GM12878 (cell line): ENCODE results near the gene HCRTR2. TPM values are rescaled to one million over a fixed set of nuclear protein-coding genes. Genes with fewer than 3 reads are reported as not detected.

Experiments
- ATAC-seq: fragments of 200-7000 bp; cut with Tn5 transposase; 3 replicates; pipeline ENCODE4 v1.9.1; 2020; ENCODE audit warnings: mild to moderate bottlenecking, moderate library complexity
- BruUV-seq: library from RNA; stranded (reverse); fragments of 400-500 nt; replicated peaks from 2 replicates; lab custom pipeline; 2021; lab: Mats Ljungman, UMichigan
- CTCF ChIA-PET: fragments of 300-600 bp; sonication (Branson Sonifier 250); formaldehyde crosslinking; extraction: SDS; loops from one replicate; lab custom pipeline; 2021; ENCODE audit warnings: inconsistent platforms; lab: Yijun Ruan, JAX
- POLR2A ChIA-PET: fragments of 350-600 bp; formaldehyde crosslinking; extraction: SDS; loops from one replicate; lab custom pipeline; 2021; ENCODE audit warnings: inconsistent platforms; lab: Charles Lee
- RAD21 ChIA-PET: fragments of 300-600 bp; sonication (Branson Sonifier 250); formaldehyde crosslinking; loops from one replicate; lab custom pipeline; 2023; ENCODE audit warnings: antibody characterized with exemption; ENCODE audit not compliant: unreplicated experiment; lab: Charles Lee
- SMC1A ChIA-PET: fragments of 300-600 bp; sonication (Branson Sonifier 250); formaldehyde crosslinking; loops from one replicate; lab custom pipeline; 2023; ENCODE audit not compliant: unreplicated experiment, uncharacterized antibody; lab: Charles Lee
- DNase-seq: peaks from one replicate; pipeline ENCODE4 v3.0.0-alpha.2; 2011; ENCODE audit warnings: low read depth, low spot score
- FAIRE-seq: peaks from 3 replicates; lab custom pipeline; 2011; peaks lifted over from hg19 to GRCh38; lab: Jason Lieb, UNC
- H2AFZ ChIP-seq: 2 replicates; pipeline ENCODE4 v1.6.0; 2011; ENCODE audit warnings: low read depth, low read length, control low read depth; ENCODE audit not compliant: control insufficient read depth
- H3K27ac ChIP-seq: 2 replicates; pipeline ENCODE4 v1.5.1; 2011; ENCODE audit warnings: control low read depth; ENCODE audit not compliant: control insufficient read depth, insufficient read depth
- H3K27me3 ChIP-seq, 2 experiments: replicated peaks in 1 of 2; 2 replicates each; pipeline versions ENCODE4 v1.6.0 to v1.6.1; 2011; ENCODE audit warnings: low read length in 1 of 2; ENCODE audit not compliant: control insufficient read depth in 2 of 2, insufficient read depth in 2 of 2
- H3K36me3 ChIP-seq, 2 experiments: 2 replicates each; pipeline ENCODE4 v1.5.1; 2011; ENCODE audit warnings: low read length in 1 of 2; ENCODE audit not compliant: control insufficient read depth in 2 of 2, insufficient read depth in 2 of 2
- H3K4me1 ChIP-seq: 2 replicates; pipeline ENCODE4 v1.6.1; 2011; ENCODE audit warnings: mild to moderate bottlenecking, low read length, moderate library complexity, mixed read lengths; ENCODE audit not compliant: control insufficient read depth, insufficient read depth
- H3K4me2 ChIP-seq: 2 replicates; pipeline ENCODE4 v1.6.0; 2011; ENCODE audit warnings: control low read depth; ENCODE audit not compliant: control insufficient read depth, insufficient read depth
- H3K4me3 ChIP-seq: fragments of 200-600 bp; sonication (generic); 2 replicates; pipeline ENCODE4 v1.5.1; 2016
- H3K79me2 ChIP-seq: 2 replicates; pipeline ENCODE4 v1.6.0; 2011; ENCODE audit warnings: low read length; ENCODE audit not compliant: control insufficient read depth, insufficient read depth
- H3K9ac ChIP-seq: 2 replicates; pipeline ENCODE4 v1.8.0; 2011; ENCODE audit warnings: low read length, control low read depth, mixed read lengths; ENCODE audit not compliant: control insufficient read depth, insufficient read depth
- H3K9me3 ChIP-seq: replicated peaks from 3 replicates; pipeline ENCODE4 v1.5.1; 2011; ENCODE audit warnings: mild to moderate bottlenecking, low read length; ENCODE audit not compliant: control insufficient read depth, insufficient read depth
- H4K20me1 ChIP-seq: 2 replicates; pipeline ENCODE4 v1.6.0; 2011; ENCODE audit not compliant: control insufficient read depth, insufficient read depth
- ASH2L ChIP-seq: fragments of 300-600, 200-600 bp; sonication (generic); IDR thresholded peaks from 2 replicates; pipeline ENCODE4 v1.6.1; 2017; ENCODE audit warnings: low read depth, mild to moderate bottlenecking, borderline replicate concordance
- ATF7 ChIP-seq: fragments of 450-650 bp; IDR thresholded peaks from 2 replicates; pipeline ENCODE4 v1.6.1; 2016; ENCODE audit warnings: low read depth, mild to moderate bottlenecking
- CHD4 ChIP-seq: fragments of 200-600 bp; sonication (generic); IDR thresholded peaks from 2 replicates; pipeline ENCODE4 v1.6.1; 2016; ENCODE audit warnings: mild to moderate bottlenecking
- HCFC1 ChIP-seq: fragments of 150-350 bp; IDR thresholded peaks from 2 replicates; pipeline ENCODE4 v1.6.1; 2014; ENCODE audit warnings: low read length
- HDAC6 ChIP-seq: fragments of 200-600 bp; sonication (generic); IDR thresholded peaks from one replicate; pipeline ENCODE4 v1.8.0; 2017; ENCODE audit warnings: antibody characterized with exemption; ENCODE audit not compliant: unreplicated experiment
- MXI1 ChIP-seq: fragments of 150-350 bp; IDR thresholded peaks from 2 replicates; pipeline ENCODE4 v1.6.1; 2011; ENCODE audit warnings: low read depth, mild to moderate bottlenecking, inconsistent platforms, low read length, improper control_type of control experiment
- NFXL1 ChIP-seq: fragments of 450-650 bp; IDR thresholded peaks from 2 replicates; pipeline ENCODE4 v1.6.1; 2017; ENCODE audit warnings: antibody characterized with exemption, mild to moderate bottlenecking, borderline replicate concordance
- PML ChIP-seq: IDR thresholded peaks from 2 replicates; pipeline ENCODE4 v1.6.1; 2012; ENCODE audit warnings: low read length, inconsistent platforms
- RBBP5 ChIP-seq: fragments of 200-600 bp; sonication (generic); conservative IDR thresholded peaks from 2 replicates; pipeline ENCODE4 v1.6.1; 2016
- RCOR1 ChIP-seq: conservative IDR thresholded peaks from 2 replicates; pipeline ENCODE4 v1.6.1; 2012; ENCODE audit warnings: low read depth, low read length, improper control_type of control experiment
- SKIL ChIP-seq: fragments of 450-650 bp; IDR thresholded peaks from 2 replicates; pipeline ENCODE4 v1.6.1; 2017; ENCODE audit warnings: mild to moderate bottlenecking, low read depth, inconsistent platforms; ENCODE audit not compliant: poor library complexity, severe bottlenecking
- SP1 ChIP-seq: IDR thresholded peaks from one replicate; pipeline ENCODE4 v1.6.1; 2011; ENCODE audit warnings: low read depth, low read length
- SREBF2 ChIP-seq: IDR thresholded peaks from 2 replicates; pipeline ENCODE4 v1.6.1; 2012; ENCODE audit warnings: mild to moderate bottlenecking, low read length
- ZNF217 ChIP-seq: fragments of 450-650 bp; IDR thresholded peaks from 2 replicates; pipeline ENCODE4 v1.6.1; 2017; ENCODE audit warnings: antibody characterized with exemption, mild to moderate bottlenecking
- ZNF274 ChIP-seq: IDR thresholded peaks from one replicate; pipeline ENCODE4 v1.8.0; 2011; ENCODE audit not compliant: insufficient read length, insufficient read depth
- ZSCAN29 ChIP-seq: fragments of 450-650 bp; IDR thresholded peaks from 2 replicates; pipeline ENCODE4 v1.6.1; 2017; ENCODE audit warnings: mild to moderate bottlenecking, moderate library complexity
- WGBS: methylation state at CpG from one replicate; pipeline ENCODE4 v1.1.6; 2016; ENCODE audit warnings: low lambda C conversion rate; ENCODE audit not compliant: insufficient replicate concordance, insufficient coverage; ENCODE audit errors: missing lambda C conversion rate; 5-methylcytosine and 5-hydroxymethylcytosine counted together
- in situ Hi-C: fragments of 300-500 bp; cut with MboI; formaldehyde crosslinking; loops from 9 replicates; pipeline ENCODE4 v1.14.3; 2018; ENCODE audit warnings: mixed read lengths
- intact Hi-C: fragments of 100-400 bp; cut with micrococcal nuclease; formaldehyde crosslinking; loops from one replicate; pipeline ENCODE4 v1.14.2; 2022; ENCODE audit not compliant: unreplicated experiment
- polyA plus RNA-seq, 11 experiments: library from polyadenylated mRNA; depleted of rRNA in 4 of 11; unstranded in 6 of 11; stranded (reverse) in 5 of 11; fragments of >200 nt; fragmentation: Nextera tagmentation in 4 of 11; fragmentation: Illumina TruSeq in 1 of 11; extraction: Ambion mirVana in 4 of 11; extraction: Trizol in 1 of 11; gene quantifications; 1 replicate in 1 of 11; 2 replicates in 10 of 11; pipeline versions ENCODE4 v1.2.1 to v1.2.3, GENCODE V29; 2011 to 2016; ENCODE audit warnings: inconsistent platforms in 2 of 11, missing spikeins in 2 of 11, low read depth in 1 of 11
- total RNA-seq, 4 experiments: library from RNA; depleted of rRNA in 3 of 4; stranded (reverse); fragments of >200 nt in 3 of 4; fragmentation: Illumina TruSeq in 1 of 4; extraction: Trizol in 1 of 4; gene quantifications; 2 replicates each; pipeline versions ENCODE4 v1.2.1 to v1.2.3, GENCODE V29; 2013 to 2021
- TF ChIP-seq, protein P1 (sequence below): IDR thresholded peaks from 2 replicates; pipeline ENCODE4 v1.6.1; 2012; ENCODE audit warnings: low read depth, low read length, improper control_type of control experiment
- TF ChIP-seq, protein P2 (sequence below): IDR thresholded peaks from 2 replicates; pipeline ENCODE4 v1.6.1; 2011; ENCODE audit warnings: borderline replicate concordance, low read depth, mild to moderate bottlenecking, moderate library complexity, low read length; ENCODE audit not compliant: insufficient read depth, poor library complexity, severe bottlenecking

The HCRTR2 gene
- total and polyA plus RNA-seq, 10 of the 15 experiments (the other 5 are each of a cell fraction or from before 2014, with no cell fraction given), result not detected

DNA sequence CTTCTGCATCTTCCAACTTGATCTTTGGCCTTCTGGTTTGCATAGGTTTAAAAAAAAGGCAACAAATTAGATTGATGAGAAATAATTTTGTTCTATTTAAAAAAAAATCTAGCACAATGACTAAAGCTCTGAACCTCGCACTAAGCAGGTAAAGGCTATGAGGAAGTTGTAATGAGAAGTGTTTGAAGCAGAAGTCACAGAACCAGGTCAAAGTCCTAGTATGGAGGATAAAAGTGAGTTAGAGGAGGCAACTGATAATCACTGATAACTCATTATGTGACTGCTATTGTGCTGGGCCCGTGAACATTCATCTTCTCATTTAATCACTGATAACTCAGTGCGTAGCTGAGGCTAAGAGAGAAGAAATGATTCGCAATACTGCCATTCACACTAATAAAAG lies 106.9 kb downstream of the HCRTR2 start (continued):
- TF ChIP-seq NFXL1 (no peak), SKIL (no peak), HDAC6 (no peak)

DNA sequence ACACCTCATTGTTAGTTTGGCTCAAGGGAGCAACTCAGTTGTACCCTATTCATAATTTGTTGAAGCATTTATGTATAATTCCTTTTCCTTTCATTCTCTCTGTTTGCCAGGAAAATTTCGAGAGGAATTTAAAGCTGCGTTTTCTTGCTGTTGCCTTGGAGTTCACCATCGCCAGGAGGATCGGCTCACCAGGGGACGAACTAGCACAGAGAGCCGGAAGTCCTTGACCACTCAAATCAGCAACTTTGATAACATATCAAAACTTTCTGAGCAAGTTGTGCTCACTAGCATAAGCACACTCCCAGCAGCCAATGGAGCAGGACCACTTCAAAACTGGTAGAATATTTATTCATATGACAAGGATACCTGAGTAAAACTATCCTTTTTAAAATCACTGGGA lies 107.8 kb downstream of the HCRTR2 start:
- ChIA-PET SMC1A (no interaction called here), RAD21 (no interaction called here), CTCF (interaction anchor here (2.4 kb wide), 1 partner anchor 10 kb away, joined by 17 read pairs; no protein-coding TSS in a partner anchor), POLR2A (no interaction called here)
- H3K4me2 ChIP-seq, result no peak overlapping the region
- H3K4me3 ChIP-seq, result no peak overlapping the region
- no peaks in the 10 kb centered on the region for H3K36me3 ChIP-seq
- H3K9ac ChIP-seq, result no peak overlapping the region
- intact Hi-C loops (no loop called here), in situ Hi-C loops (loop anchor here (25.0 kb wide), 1 partner anchor 605 kb away; the partner anchor contains the start of gene BMP5)
- H3K4me1 ChIP-seq, result no peaks in the 10 kb centered on the region
- no peaks in the 10 kb centered on the region for H3K9me3 ChIP-seq
- no peak for DNase-seq
- ATAC-seq, result no peak
- no peak overlapping the region for H2AFZ ChIP-seq
- H3K79me2 ChIP-seq, result no peaks in the 10 kb centered on the region
- WGBS, result 26% methylated on average over 6 of the region's 6 CpGs
- FAIRE-seq, result no peak
- H3K27me3 ChIP-seq, result no peaks in the 10 kb centered on the region
- no peaks in the 10 kb centered on the region for H4K20me1 ChIP-seq
- no TSS peak for BruUV-seq
- H3K27ac ChIP-seq, result no peak overlapping the region
- TF ChIP-seq, protein P1, sequence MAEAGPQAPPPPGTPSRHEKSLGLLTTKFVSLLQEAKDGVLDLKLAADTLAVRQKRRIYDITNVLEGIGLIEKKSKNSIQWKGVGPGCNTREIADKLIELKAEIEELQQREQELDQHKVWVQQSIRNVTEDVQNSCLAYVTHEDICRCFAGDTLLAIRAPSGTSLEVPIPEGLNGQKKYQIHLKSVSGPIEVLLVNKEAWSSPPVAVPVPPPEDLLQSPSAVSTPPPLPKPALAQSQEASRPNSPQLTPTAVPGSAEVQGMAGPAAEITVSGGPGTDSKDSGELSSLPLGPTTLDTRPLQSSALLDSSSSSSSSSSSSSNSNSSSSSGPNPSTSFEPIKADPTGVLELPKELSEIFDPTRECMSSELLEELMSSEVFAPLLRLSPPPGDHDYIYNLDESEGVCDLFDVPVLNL, result no peak
- TF ChIP-seq, protein P2, sequence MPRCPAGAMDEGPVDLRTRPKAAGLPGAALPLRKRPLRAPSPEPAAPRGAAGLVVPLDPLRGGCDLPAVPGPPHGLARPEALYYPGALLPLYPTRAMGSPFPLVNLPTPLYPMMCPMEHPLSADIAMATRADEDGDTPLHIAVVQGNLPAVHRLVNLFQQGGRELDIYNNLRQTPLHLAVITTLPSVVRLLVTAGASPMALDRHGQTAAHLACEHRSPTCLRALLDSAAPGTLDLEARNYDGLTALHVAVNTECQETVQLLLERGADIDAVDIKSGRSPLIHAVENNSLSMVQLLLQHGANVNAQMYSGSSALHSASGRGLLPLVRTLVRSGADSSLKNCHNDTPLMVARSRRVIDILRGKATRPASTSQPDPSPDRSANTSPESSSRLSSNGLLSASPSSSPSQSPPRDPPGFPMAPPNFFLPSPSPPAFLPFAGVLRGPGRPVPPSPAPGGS, result no peak
- TF ChIP-seq RBBP5 (no peak), RCOR1 (no peak), ASH2L (no peak), SREBF2 (no peak), ZNF217 (no peak), CHD4 (no peak), ATF7 (no peak), SP1 (no peak), HCFC1 (no peak), MXI1 (no peak), ZNF274 (no peak), PML (no peak), ZSCAN29 (no peak)
